Ascending aorta (tissue), 2 donors: ENCODE measurements around the gene STAG1. TPM values are rescaled to one million over a fixed set of nuclear protein-coding genes. Genes with fewer than 3 reads are reported as not detected.
"Not testable (repeated sequence)": the region's sequence is repeated elsewhere in the genome, so short reads cannot be mapped to it uniquely, and the experiment has no call there.

Experiments used
- DNase-seq, 2 donors: peaks; one replicate each; pipeline ENCODE4 v3.0.0-alpha.2; 2019; ENCODE audit warnings: low spot score in 2 of 2
- H3K27ac ChIP-seq, 2 donors: fragments of 200-600 bp; sonication (generic); one replicate each; pipeline ENCODE4 v1.5.1; 2016 to 2017; ENCODE audit warnings: mild to moderate bottlenecking in 1 of 2
- H3K27me3 ChIP-seq: fragments of 200-600 bp; sonication (generic); one replicate; pipeline ENCODE4 v1.5.1; 2017
- H3K36me3 ChIP-seq, 2 donors: fragments of 200-600 bp; sonication (generic); one replicate each; pipeline ENCODE4 v1.5.1; 2016
- H3K4me1 ChIP-seq, 2 donors: fragments of 200-600 bp; sonication (generic); one replicate each; pipeline ENCODE4 v1.5.1; 2016 to 2017; ENCODE audit warnings: mild to moderate bottlenecking in 1 of 2
- H3K4me3 ChIP-seq, 2 donors: fragments of 200-600 bp; sonication (generic); one replicate each; pipeline ENCODE4 v1.5.1; 2016 to 2017; ENCODE audit warnings: mild to moderate bottlenecking in 1 of 2
- H3K9me3 ChIP-seq, 2 donors: fragments of 200-600 bp; sonication (generic); one replicate each; pipeline ENCODE4 v1.5.1; 2016
- intact Hi-C: fragments of 100-400 bp; cut with DNase I; formaldehyde crosslinking; loops from one replicate; pipeline ENCODE4 v1.15.1; 2023
- total RNA-seq: library from RNA; depleted of rRNA; stranded (reverse); fragments of >200 nt; gene quantifications from one replicate; pipeline ENCODE4 v1.1.0, GENCODE V29; 2016
- TF ChIP-seq, protein P1 (sequence below), 3 experiments: fragments of 200-600 bp in 2 of 3; fragments of 450-650 bp in 1 of 3; sonication (generic) in 2 of 3; IDR thresholded peaks; one replicate each; pipeline ENCODE4 v1.5.1; 2016 to 2019; ENCODE audit warnings: antibody characterized with exemption in 3 of 3, mild to moderate bottlenecking in 1 of 3, moderate library complexity in 1 of 3

Gene STAG1
- total RNA-seq, 1 donor from 2014 or later: 27.2 TPM

GRCh38 chr3:136751316-136752171 lies 634 bp downstream of the STAG1 start:
- Histone ChIP-seq H3K4me1 (peaks cover 3 to 30% of the 10 kb centered on the region in 2 donors), H3K4me3 (peak overlapping the region; percentile 92 to 93), H3K36me3 (no peaks in the 10 kb centered on the region), H3K27ac (peak overlapping the region; percentile 97 to 98), H3K9me3 (no peaks in the 10 kb centered on the region), H3K27me3 (no peaks in the 10 kb centered on the region)
- TF ChIP-seq, protein P1, sequence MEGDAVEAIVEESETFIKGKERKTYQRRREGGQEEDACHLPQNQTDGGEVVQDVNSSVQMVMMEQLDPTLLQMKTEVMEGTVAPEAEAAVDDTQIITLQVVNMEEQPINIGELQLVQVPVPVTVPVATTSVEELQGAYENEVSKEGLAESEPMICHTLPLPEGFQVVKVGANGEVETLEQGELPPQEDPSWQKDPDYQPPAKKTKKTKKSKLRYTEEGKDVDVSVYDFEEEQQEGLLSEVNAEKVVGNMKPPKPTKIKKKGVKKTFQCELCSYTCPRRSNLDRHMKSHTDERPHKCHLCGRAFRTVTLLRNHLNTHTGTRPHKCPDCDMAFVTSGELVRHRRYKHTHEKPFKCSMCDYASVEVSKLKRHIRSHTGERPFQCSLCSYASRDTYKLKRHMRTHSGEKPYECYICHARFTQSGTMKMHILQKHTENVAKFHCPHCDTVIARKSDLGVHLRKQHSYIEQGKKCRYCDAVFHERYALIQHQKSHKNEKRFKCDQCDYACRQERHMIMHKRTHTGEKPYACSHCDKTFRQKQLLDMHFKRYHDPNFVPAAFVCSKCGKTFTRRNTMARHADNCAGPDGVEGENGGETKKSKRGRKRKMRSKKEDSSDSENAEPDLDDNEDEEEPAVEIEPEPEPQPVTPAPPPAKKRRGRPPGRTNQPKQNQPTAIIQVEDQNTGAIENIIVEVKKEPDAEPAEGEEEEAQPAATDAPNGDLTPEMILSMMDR (IDR thresholded peaks at IDR 0.05): no peak
- intact Hi-C loops: loop anchor here (1.0 to 10.0 kb wide), 11 partner anchors 35 to 785 kb away; partner anchors contain the start of genes MSL2, NCK1, PCCB and SLC35G2
- DNase-seq: peak; percentile 10 to 81

DNA sequence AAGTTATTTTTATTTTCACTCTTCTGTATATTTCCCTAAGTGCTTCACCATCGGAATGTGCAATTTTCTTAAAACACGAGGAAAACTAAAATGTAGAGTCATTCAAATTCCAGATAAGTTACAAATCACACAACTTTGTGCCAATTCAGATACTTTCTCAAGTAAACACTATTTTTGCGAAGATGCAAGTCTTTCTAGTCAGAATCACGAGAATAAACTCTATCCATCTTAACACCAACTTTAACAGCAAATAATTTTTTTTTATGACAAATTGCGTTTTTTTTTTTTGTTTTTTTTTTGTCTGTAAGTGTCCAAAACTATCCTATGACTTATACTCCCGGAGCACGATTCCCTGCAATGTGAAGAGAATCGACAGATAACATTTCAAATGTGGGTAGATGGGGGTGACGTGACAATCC lies 1.3 kb downstream of the STAG1 start:
- H3K9me3 ChIP-seq: no peaks in the 10 kb centered on the region
- peaks cover 3 to 31% of the 10 kb centered on the region in 2 donors for H3K4me1 ChIP-seq
- intact Hi-C loops: loop anchor here (1.0 to 10.0 kb wide), 3 partner anchors 204 to 501 kb away; partner anchors contain the start of gene PCCB

GRCh38 chr3:136750209-136750896 lies 1.8 kb downstream of the STAG1 start:
- TF ChIP-seq, protein P1 (IDR thresholded peaks at IDR 0.05): no peak
- Histone ChIP-seq H3K27ac (peak overlapping the region; percentile 97 to 98), H3K27me3 (no peaks in the 10 kb centered on the region), H3K36me3 (no peaks in the 10 kb centered on the region), H3K4me3 (peak overlapping the region; percentile 92 to 93), H3K4me1 (peaks cover 3 to 31% of the 10 kb centered on the region in 2 donors), H3K9me3 (no peaks in the 10 kb centered on the region)
- intact Hi-C loops: loop anchor here (5.0 to 10.0 kb wide), 2 partner anchors 203 to 356 kb away; no protein-coding TSS in a partner anchor
- DNase-seq: no peak

More for the DNA sequence above, 1.3 kb downstream of the STAG1 start:
- Histone ChIP-seq H3K4me3 (peak overlapping the region; percentile 92 to 93), H3K27me3 (no peaks in the 10 kb centered on the region), H3K27ac (peak overlapping the region; percentile 97 to 98), H3K36me3 (no peaks in the 10 kb centered on the region)
- DNase-seq: no peak
- TF ChIP-seq, protein P1 (IDR thresholded peaks at IDR 0.05): no peak

DNA sequence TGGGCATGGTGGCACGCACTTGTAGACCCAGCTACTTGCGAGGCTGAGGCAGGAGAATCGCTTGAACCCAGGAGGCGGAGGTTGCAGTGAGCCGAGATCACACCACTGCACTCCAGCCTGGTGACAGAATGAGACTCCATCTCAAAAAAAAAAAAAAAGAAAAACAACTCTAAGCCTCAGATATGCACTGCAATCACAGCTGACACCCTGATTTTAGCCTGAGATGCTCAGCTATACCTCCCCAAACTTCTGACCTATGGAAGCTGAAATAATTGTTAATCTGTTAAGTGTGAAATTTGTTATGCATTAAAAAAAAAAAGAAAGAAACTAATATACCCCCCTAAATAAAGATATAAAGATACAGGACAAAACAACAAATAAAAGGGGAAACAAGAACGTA lies 2.6 kb downstream of the STAG1 start:
- H3K36me3 ChIP-seq, H3K27me3 ChIP-seq, DNase-seq, H3K9me3 ChIP-seq: not testable (repeated sequence)
- intact Hi-C loops: loop anchor here (5.0 to 10.0 kb wide), 2 partner anchors 202 to 355 kb away; no protein-coding TSS in a partner anchor
- peak overlapping the region in 1 of 2 donors; percentile 92 for H3K4me3 ChIP-seq
- peak overlapping the region in 1 of 2 donors; percentile 98 for H3K27ac ChIP-seq
- peaks cover 3 to 31% of the 10 kb centered on the region in 2 donors for H3K4me1 ChIP-seq

DNA sequence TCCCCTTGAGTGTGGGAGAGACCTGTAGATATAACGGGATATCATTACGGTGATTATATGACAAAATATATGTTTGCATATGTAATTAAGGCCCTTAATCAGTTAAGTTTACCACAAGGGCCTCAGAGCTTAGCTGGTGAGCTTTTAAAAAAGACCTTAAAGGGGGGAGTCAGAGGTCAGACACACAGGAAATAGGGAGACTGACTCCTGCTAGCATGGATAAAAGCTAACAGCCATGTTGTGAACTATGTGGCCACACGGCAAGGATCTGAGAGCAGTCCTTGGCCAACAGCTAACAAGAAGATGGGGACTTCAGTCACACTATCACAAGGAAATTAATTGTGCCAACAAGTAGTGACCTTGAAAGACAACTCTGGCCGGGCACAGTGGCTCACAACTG lies 3.1 kb downstream of the STAG1 start:
- no peaks in the 10 kb centered on the region for H3K27me3 ChIP-seq
- no peaks in the 10 kb centered on the region for H3K36me3 ChIP-seq
- H3K9me3 ChIP-seq: peaks cover 0 to under 1% of the 10 kb centered on the region in 2 donors
- intact Hi-C loops: no loop called here
- DNase-seq: no peak
- H3K27ac ChIP-seq: peak overlapping the region in 1 of 2 donors; percentile 28
- peak overlapping the region in 1 of 2 donors; percentile 92 for H3K4me3 ChIP-seq
- TF ChIP-seq, protein P1 (IDR thresholded peaks at IDR 0.05): no peak
- H3K4me1 ChIP-seq: peaks cover 3 to 31% of the 10 kb centered on the region in 2 donors
